CD4-positive, alpha-beta T cell treated with Interleukin-6 for 4 hours (primary cell): Measurements from ENCODE around the gene SEC11A.
"Not testable (repeated sequence)": the region's sequence is repeated elsewhere in the genome, so short reads cannot be mapped to it uniquely, and the experiment has no call there.

Experiments used
- DNase-seq: peaks from one replicate; pipeline ENCODE4 v3.0.0-alpha.2; 2020; ENCODE audit warnings: mixed read lengths

Gene SEC11A

GRCh38 chr15:84669726-84670125 is 46.2 kb downstream of the SEC11A start:
- no peak for DNase-seq

GRCh38 chr15:84668221-84668982 is 47.5 kb downstream of the SEC11A start:
- DNase-seq, result no peak

GRCh38 chr15:84666373-84666772 is 49.6 kb downstream of the SEC11A start:
- DNase-seq, result no peak

- DNase-seq, result no peak
These were observed 54.9 kb downstream of the SEC11A start for GRCh38 chr15:84661001-84661400.

- DNase-seq, result no peak
These were observed 55.8 kb downstream of the SEC11A start for GRCh38 chr15:84659904-84660781.

- no peak for DNase-seq
These were observed 57.0 kb downstream of the SEC11A start for GRCh38 chr15:84658788-84659411.

GRCh38 chr15:84658080-84658787 is 57.7 kb downstream of the SEC11A start, which contains the start of gene NMB:
NMB (minus strand) TSS chr15:84658199; CDS start chr15:84658152, 47 bp downstream.
- peak; percentile 91 for DNase-seq

- DNase-seq, result no peak
These were observed 58.2 kb downstream of the SEC11A start for GRCh38 chr15:84657748-84658079.

GRCh38 chr15:84656972-84657371 is 59.0 kb downstream of the SEC11A start:
- no peak for DNase-seq

- DNase-seq, result peak; percentile 86
These were observed 61.1 kb downstream of the SEC11A start for GRCh38 chr15:84654689-84655453.

GRCh38 chr15:84653910-84654688 is 61.8 kb downstream of the SEC11A start, which contains the start of gene WDR73:
WDR73 (minus strand) TSS chr15:84654283; CDS start chr15:84654274, 9 bp downstream.
- peak; percentile 97 for DNase-seq

GRCh38 chr15:84653584-84653909 is 62.4 kb downstream of the SEC11A start:
- no peak for DNase-seq

- DNase-seq, result no peak
These were observed 66.2 kb downstream of the SEC11A start for GRCh38 chr15:84649706-84650105.

GRCh38 chr15:84648539-84648938 is 67.4 kb downstream of the SEC11A start:
- DNase-seq, result no peak

GRCh38 chr15:84647726-84648125 is 68.2 kb downstream of the SEC11A start:
- DNase-seq, result no peak

GRCh38 chr15:84645997-84646396 is 69.9 kb downstream of the SEC11A start:
- DNase-seq, result no peak

GRCh38 chr15:84645496-84645895 is 70.4 kb downstream of the SEC11A start:
- no peak for DNase-seq

- DNase-seq, result no peak
These were observed 72.1 kb downstream of the SEC11A start for GRCh38 chr15:84643838-84644237.

GRCh38 chr15:84642640-84643039 is 73.3 kb downstream of the SEC11A start:
- DNase-seq, result not testable (repeated sequence)

- DNase-seq, result not testable (repeated sequence)
These were observed 74.1 kb downstream of the SEC11A start for GRCh38 chr15:84641871-84642270.

GRCh38 chr15:84638103-84638502 is 77.8 kb downstream of the SEC11A start:
- peak; percentile 24 for DNase-seq
